ENCODE results near the gene MSMO1.

DNA sequence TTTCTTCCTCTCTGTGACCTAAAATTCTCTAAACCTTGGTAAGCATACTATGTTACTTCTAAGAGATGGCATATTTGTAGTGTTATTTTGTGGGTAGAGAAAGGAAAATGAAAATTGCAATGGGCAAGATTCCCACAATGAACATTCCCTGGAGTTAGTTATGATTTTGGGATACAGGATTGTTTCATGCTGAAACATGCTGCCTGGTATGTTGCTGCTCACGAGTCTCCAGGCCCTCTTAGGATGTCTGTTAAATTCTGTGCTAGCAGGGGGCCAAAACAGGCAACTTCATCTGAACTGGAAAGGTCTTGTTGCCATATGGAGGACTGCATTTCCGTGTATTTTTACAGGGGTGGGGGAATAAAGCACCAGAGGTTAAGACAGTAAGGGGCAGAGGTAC lies 18.9 kb upstream of the MSMO1 start:
- TF ChIP-seq, protein P1, sequence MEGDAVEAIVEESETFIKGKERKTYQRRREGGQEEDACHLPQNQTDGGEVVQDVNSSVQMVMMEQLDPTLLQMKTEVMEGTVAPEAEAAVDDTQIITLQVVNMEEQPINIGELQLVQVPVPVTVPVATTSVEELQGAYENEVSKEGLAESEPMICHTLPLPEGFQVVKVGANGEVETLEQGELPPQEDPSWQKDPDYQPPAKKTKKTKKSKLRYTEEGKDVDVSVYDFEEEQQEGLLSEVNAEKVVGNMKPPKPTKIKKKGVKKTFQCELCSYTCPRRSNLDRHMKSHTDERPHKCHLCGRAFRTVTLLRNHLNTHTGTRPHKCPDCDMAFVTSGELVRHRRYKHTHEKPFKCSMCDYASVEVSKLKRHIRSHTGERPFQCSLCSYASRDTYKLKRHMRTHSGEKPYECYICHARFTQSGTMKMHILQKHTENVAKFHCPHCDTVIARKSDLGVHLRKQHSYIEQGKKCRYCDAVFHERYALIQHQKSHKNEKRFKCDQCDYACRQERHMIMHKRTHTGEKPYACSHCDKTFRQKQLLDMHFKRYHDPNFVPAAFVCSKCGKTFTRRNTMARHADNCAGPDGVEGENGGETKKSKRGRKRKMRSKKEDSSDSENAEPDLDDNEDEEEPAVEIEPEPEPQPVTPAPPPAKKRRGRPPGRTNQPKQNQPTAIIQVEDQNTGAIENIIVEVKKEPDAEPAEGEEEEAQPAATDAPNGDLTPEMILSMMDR (IDR thresholded peaks at IDR 0.05; ENCODE audit: insufficient read depth, low read length, poor library complexity, severe bottlenecking) = no peak
- no peak for TF ChIP-seq EZH2phosphoT487 (conservative IDR thresholded peaks at IDR 0.05; ENCODE audit: low read length)
